H9 (cell line): ENCODE results near the gene RNF181. TPM values are rescaled to one million over a fixed set of nuclear protein-coding genes. Genes with fewer than 3 reads are reported as not detected.

Experiments used
- DNase-seq: peaks from one replicate; pipeline ENCODE4 v3.0.0-alpha.2; 2017
- H2AFZ ChIP-seq: one replicate; pipeline ENCODE4 v1.6.1; 2013; ENCODE audit warnings: mild to moderate bottlenecking, low read length, control low read depth, moderate library complexity
- H2AK5ac ChIP-seq: 2 replicates; pipeline ENCODE4 v1.6.1; 2013; ENCODE audit warnings: low read length, control low read depth, mixed read lengths; ENCODE audit not compliant: insufficient read length
- H2BK120ac ChIP-seq: one replicate; pipeline ENCODE4 v1.6.1; 2013; ENCODE audit warnings: low read depth, mild to moderate bottlenecking, low read length, control low read depth, inconsistent platforms; ENCODE audit not compliant: poor library complexity, severe bottlenecking
- H2BK12ac ChIP-seq: 2 replicates; pipeline ENCODE4 v1.6.1; 2013; ENCODE audit warnings: low read length, control low read depth, mixed read lengths, low read depth; ENCODE audit not compliant: insufficient read length
- H2BK15ac ChIP-seq: 2 replicates; pipeline ENCODE4 v1.6.1; 2013; ENCODE audit warnings: low read depth, low read length, control low read depth
- H2BK20ac ChIP-seq: one replicate; pipeline ENCODE4 v1.6.1; 2013; ENCODE audit warnings: low read depth, mild to moderate bottlenecking, low read length, control low read depth, inconsistent platforms; ENCODE audit not compliant: poor library complexity, severe bottlenecking
- H2BK5ac ChIP-seq: 2 replicates; pipeline ENCODE4 v1.6.1; 2013; ENCODE audit warnings: low read length, control low read depth, mixed read lengths; ENCODE audit not compliant: insufficient read length
- H3K14ac ChIP-seq: 2 replicates; pipeline ENCODE4 v1.6.1; 2013; ENCODE audit warnings: low read length, control low read depth; ENCODE audit not compliant: insufficient read depth
- H3K18ac ChIP-seq: 2 replicates; pipeline ENCODE4 v1.6.1; 2013; ENCODE audit warnings: low read depth, mild to moderate bottlenecking, mixed read lengths, low read length, control low read depth; ENCODE audit not compliant: insufficient read length
- H3K23ac ChIP-seq: 2 replicates; pipeline ENCODE4 v1.6.1; 2013; ENCODE audit warnings: low read length, control low read depth, mixed read lengths, low read depth; ENCODE audit not compliant: insufficient read length
- H3K23me2 ChIP-seq: 2 replicates; pipeline ENCODE4 v1.6.1; 2013; ENCODE audit warnings: low read depth, mild to moderate bottlenecking, mixed read lengths, low read length, control low read depth; ENCODE audit not compliant: insufficient read length, poor library complexity, severe bottlenecking
- H3K27ac ChIP-seq: 2 replicates; pipeline ENCODE4 v1.5.1; 2013; ENCODE audit warnings: low read length, control low read depth, mixed read lengths, low read depth; ENCODE audit not compliant: insufficient read length
- H3K27me3 ChIP-seq: 2 replicates; pipeline ENCODE4 v1.6.1; 2013; ENCODE audit warnings: low read length, control low read depth, inconsistent platforms; ENCODE audit not compliant: insufficient read depth
- H3K4ac ChIP-seq: 2 replicates; pipeline ENCODE4 v1.6.1; 2013; ENCODE audit warnings: low read depth, mild to moderate bottlenecking, control low read depth, inconsistent platforms, low read length, moderate library complexity
- H3K4me1 ChIP-seq: 2 replicates; pipeline ENCODE4 v1.6.1; 2013; ENCODE audit warnings: low read length, control low read depth, inconsistent platforms; ENCODE audit not compliant: insufficient read depth
- H3K4me2 ChIP-seq: 2 replicates; pipeline ENCODE4 v1.6.1; 2013; ENCODE audit warnings: low read length, control low read depth, mixed read lengths; ENCODE audit not compliant: insufficient read length, insufficient read depth
- H3K56ac ChIP-seq: 2 replicates; pipeline ENCODE4 v1.6.1; 2013; ENCODE audit warnings: low read depth, mild to moderate bottlenecking, mixed read lengths, low read length, control low read depth; ENCODE audit not compliant: insufficient read length
- H3K79me1 ChIP-seq: 2 replicates; pipeline ENCODE4 v1.6.1; 2013; ENCODE audit warnings: low read depth, mild to moderate bottlenecking, moderate library complexity, low read length, control low read depth, inconsistent platforms; ENCODE audit not compliant: insufficient read depth, poor library complexity, severe bottlenecking
- H3K79me2 ChIP-seq: 2 replicates; pipeline ENCODE4 v1.6.1; 2013; ENCODE audit warnings: low read length, control low read depth, inconsistent platforms; ENCODE audit not compliant: insufficient read depth
- H3K9ac ChIP-seq: 2 replicates; pipeline ENCODE4 v1.6.1; 2013; ENCODE audit warnings: low read length, control low read depth, mixed read lengths; ENCODE audit not compliant: insufficient read length; ENCODE audit errors: extremely low read depth
- H3K9me3 ChIP-seq: one replicate; pipeline ENCODE4 v1.6.1; 2013; ENCODE audit warnings: low read depth, low read length, inconsistent platforms; ENCODE audit not compliant: control insufficient read depth
- H3T11ph ChIP-seq: one replicate; pipeline ENCODE4 v1.6.1; 2013; ENCODE audit warnings: mild to moderate bottlenecking, low read length, control low read depth, inconsistent platforms
- H4K20me1 ChIP-seq: one replicate; pipeline ENCODE4 v1.6.1; 2013; ENCODE audit not compliant: control insufficient read depth, insufficient read length, insufficient read depth
- H4K5ac ChIP-seq: 2 replicates; pipeline ENCODE4 v1.6.1; 2013; ENCODE audit warnings: low read depth, mild to moderate bottlenecking, mixed read lengths, low read length, control low read depth; ENCODE audit not compliant: insufficient read length
- H4K8ac ChIP-seq: replicated peaks from 2 replicates; pipeline ENCODE4 v1.6.1; 2013; ENCODE audit warnings: low read length, control low read depth, mixed read lengths, low read depth; ENCODE audit not compliant: insufficient read length
- H4K91ac ChIP-seq: 2 replicates; pipeline ENCODE4 v1.6.1; 2013; ENCODE audit warnings: low read depth, mild to moderate bottlenecking, moderate library complexity, mixed read lengths, low read length, control low read depth; ENCODE audit not compliant: insufficient read length
- H3K27ac Mint-ChIP-seq, 3 experiments: 2 replicates in 2 of 3; 3 replicates in 1 of 3; pipeline ENCODE4 v1.8.0; 2020 to 2021; ENCODE audit warnings: mixed read lengths in 3 of 3, mild to moderate bottlenecking in 1 of 3, moderate library complexity in 1 of 3
- H3K27me3 Mint-ChIP-seq: 2 replicates; pipeline ENCODE4 v1.8.0; 2021; ENCODE audit warnings: low read depth, mild to moderate bottlenecking, moderate library complexity, mixed read lengths
- H3K36me3 Mint-ChIP-seq, 3 experiments: 2 replicates in 2 of 3; 3 replicates in 1 of 3; pipeline ENCODE4 v1.8.0; 2020 to 2021; ENCODE audit warnings: low read depth in 3 of 3, mixed read lengths in 3 of 3; ENCODE audit not compliant: insufficient read depth in 1 of 3
- H3K4me1 Mint-ChIP-seq, 2 experiments: 2 replicates each; pipeline ENCODE4 v1.8.0; 2020; ENCODE audit warnings: mixed read lengths in 2 of 2
- H3K4me3 Mint-ChIP-seq, 2 experiments: 2 replicates in 1 of 2; 3 replicates in 1 of 2; pipeline ENCODE4 v1.8.0; 2020 to 2021; ENCODE audit warnings: mild to moderate bottlenecking in 2 of 2, mixed read lengths in 2 of 2, moderate library complexity in 1 of 2
- H3K9me3 Mint-ChIP-seq, 2 experiments: 2 replicates in 1 of 2; 3 replicates in 1 of 2; pipeline ENCODE4 v1.8.0; 2020; ENCODE audit warnings: mild to moderate bottlenecking in 2 of 2, mixed read lengths in 2 of 2, moderate library complexity in 1 of 2
- CTCF ChIP-seq: fragments of 200-600 bp; sonication (generic); conservative IDR thresholded peaks from 3 replicates; pipeline ENCODE4 v1.8.0; 2021; ENCODE audit warnings: antibody characterized with exemption, mild to moderate bottlenecking
- WGBS: extraction: QIAGEN DNeasy Blood & Tissue Kit; methylation state at CpG from one replicate; pipeline ENCODE4 v1.1.7; 2013; ENCODE audit warnings: missing lambda C conversion rate, low lambda C conversion rate, mixed read lengths; ENCODE audit not compliant: insufficient read length; ENCODE audit errors: extremely low coverage; 5-methylcytosine and 5-hydroxymethylcytosine counted together
- total RNA-seq: library from RNA; stranded (reverse); gene quantifications from 2 replicates; pipeline ENCODE4 v1.2.1, GENCODE V29; 2021

RNF181 gene
- total RNA-seq, 1 experiment from 2014 or later = 122 TPM

DNA sequence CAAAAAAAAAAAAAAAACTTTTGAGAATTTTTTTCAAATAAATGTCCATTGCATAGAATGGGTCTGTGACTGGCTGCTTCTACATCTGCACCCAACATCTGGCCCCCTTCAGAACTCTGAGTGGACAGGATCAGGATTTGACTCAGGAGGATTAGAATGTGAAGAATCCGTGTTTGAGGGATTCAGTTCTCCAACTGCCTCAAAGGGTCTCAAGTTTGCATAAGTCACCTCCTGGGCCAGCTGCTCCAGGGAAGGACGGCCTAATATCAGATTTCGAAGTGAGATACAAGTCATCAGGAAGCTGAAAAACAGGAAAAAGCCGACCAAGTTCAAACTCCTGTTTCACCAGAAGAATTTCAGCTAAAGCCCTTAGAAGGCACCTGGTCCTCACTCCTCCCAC is 45.7 kb upstream of the RNF181 start:
- Histone ChIP-seq H3K79me2 (no peaks in the 10 kb centered on the region), H3K4ac (no peak overlapping the region), H3T11ph (no peak overlapping the region), H3K27me3 (no peaks in the 10 kb centered on the region), H2BK12ac (no peak overlapping the region), H4K8ac (no peak overlapping the region), H2AFZ (no peak overlapping the region), H2BK15ac (no peak overlapping the region), H3K4me2 (no peak overlapping the region), H2BK120ac (no peak overlapping the region), H2AK5ac (no peak overlapping the region), H3K14ac (no peak overlapping the region), H2BK5ac (no peak overlapping the region), H3K18ac (no peak overlapping the region), H3K56ac (no peak overlapping the region), H3K4me1 (no peaks in the 10 kb centered on the region), H3K9ac (no peak overlapping the region), H2BK20ac (no peak overlapping the region), H4K20me1 (no peaks in the 10 kb centered on the region), H4K5ac (no peak overlapping the region), H3K23me2 (no peaks in the 10 kb centered on the region), H3K9me3 (no peaks in the 10 kb centered on the region), H3K23ac (no peak overlapping the region), H4K91ac (no peak overlapping the region), H3K79me1 (no peaks in the 10 kb centered on the region), H3K27ac (no peak overlapping the region)
- Mint-ChIP-seq H3K27me3 (no peaks in the 10 kb centered on the region; the same call in 1 of the 2 replicates), H3K36me3 (peaks cover 19 to 71% (median 53%) of the 10 kb centered on the region in 3 experiments; a peak in 6 of 7 replicates), H3K27ac (peak overlapping the region in 2 of 3 experiments; percentile 38 to 57; a peak in 2 of 7 replicates), H3K4me1 (peaks cover 2 to 7% of the 10 kb centered on the region in 2 experiments; a peak in 2 of 4 replicates), H3K9me3 (no peaks in the 10 kb centered on the region), H3K4me3 (no peak overlapping the region)
- TF ChIP-seq CTCF = no peak
- no CpG with 5 or more reads among the region's 4 CpGs for WGBS
- no peak for DNase-seq
